COR-L47 (cell line): Measurements from ENCODE around the gene EEF1AKMT3.

Source experiments
- DNase-seq: peaks from one replicate; lab custom pipeline; 2025; lab: John Stamatoyannopoulos, UW

Gene EEF1AKMT3

GRCh38 chr12:57772429-57773322 is at the start of gene EEF1AKMT3:
Gene EEF1AKMT3, plus strand, starts transcription at chr12:57772614. Its CDS starts 111 bp downstream, at chr12:57772725.
- DNase-seq = no peak

GRCh38 chr12:57722716-57723629 is 49.4 kb upstream of the EEF1AKMT3 start:
- DNase-seq = peak; percentile 6

- no peak for DNase-seq
Observed at GRCh38 chr12:57723630-57723962, 48.8 kb upstream of the EEF1AKMT3 start.

GRCh38 chr12:57724003-57724935 is 48.1 kb upstream of the EEF1AKMT3 start:
- DNase-seq = no peak

GRCh38 chr12:57724936-57725740 is 47.3 kb upstream of the EEF1AKMT3 start:
- DNase-seq = no peak

- no peak for DNase-seq
Observed at GRCh38 chr12:57725851-57726150, 46.6 kb upstream of the EEF1AKMT3 start.

GRCh38 chr12:57726151-57726883 is 46.1 kb upstream of the EEF1AKMT3 start:
- DNase-seq = peak; percentile 86

GRCh38 chr12:57726884-57727757 is 45.3 kb upstream of the EEF1AKMT3 start:
- peak; percentile 68 for DNase-seq

GRCh38 chr12:57727758-57728395 is 44.5 kb upstream of the EEF1AKMT3 start:
- DNase-seq = no peak

GRCh38 chr12:57729321-57729844 is 43.0 kb upstream of the EEF1AKMT3 start:
- DNase-seq = no peak

GRCh38 chr12:57730336-57731067 is 41.9 kb upstream of the EEF1AKMT3 start:
- DNase-seq = no peak

GRCh38 chr12:57731411-57732080 is 40.9 kb upstream of the EEF1AKMT3 start:
- DNase-seq = no peak

- DNase-seq = no peak
Observed at GRCh38 chr12:57732270-57732669, 40.1 kb upstream of the EEF1AKMT3 start.

- DNase-seq = no peak
Observed at GRCh38 chr12:57732726-57733593, 39.5 kb upstream of the EEF1AKMT3 start.

- DNase-seq = no peak
Observed at GRCh38 chr12:57733928-57734327, 38.5 kb upstream of the EEF1AKMT3 start.

- no peak for DNase-seq
Observed at GRCh38 chr12:57734591-57734990, 37.8 kb upstream of the EEF1AKMT3 start.
